K562 (cell line): ENCODE results near the gene NOX1.

Experiments
- CTCF ChIP-seq, 3 experiments: IDR thresholded peaks in 2 of 3; conservative IDR thresholded peaks in 1 of 3; 2 replicates each; pipeline ENCODE4 v1.5.1; 2011 to 2012; ENCODE audit warnings: low read length in 3 of 3, mild to moderate bottlenecking in 3 of 3, control low read depth in 2 of 3, improper control_type of control experiment in 1 of 3, inconsistent platforms in 1 of 3, low read depth in 1 of 3, mixed read lengths in 1 of 3, moderate library complexity in 1 of 3; ENCODE audit not compliant: insufficient read depth in 2 of 3
- HNRNPK ChIP-seq: fragments of 200-400 bp; formaldehyde crosslinking; IDR thresholded peaks from one replicate; pipeline ENCODE4 v1.6.1; 2018; ENCODE audit warnings: mild to moderate bottlenecking, low read depth, low read length; ENCODE audit not compliant: poor library complexity, severe bottlenecking
- ZBTB1 ChIP-seq: sonication (generic); formaldehyde crosslinking; IDR thresholded peaks from 2 replicates; pipeline ENCODE4 v1.8.1; 2023; ENCODE audit warnings: missing genetic modification reagents, low read depth, mild to moderate bottlenecking, borderline replicate concordance
- ZFP30 ChIP-seq: fragments of 250-450 bp; sonication (Bioruptor Pico); IDR thresholded peaks from 2 replicates; pipeline ENCODE4 v1.8.0; 2022; ENCODE audit warnings: moderate library complexity, mild to moderate bottlenecking, inconsistent platforms, borderline replicate concordance
- TF ChIP-seq, protein P1 (sequence below), 2 experiments: IDR thresholded peaks; 2 replicates each; pipeline ENCODE4 v1.6.1; 2011; ENCODE audit warnings: borderline replicate concordance in 1 of 2, control low read depth in 1 of 2, low read depth in 1 of 2, low read length in 1 of 2, mild to moderate bottlenecking in 1 of 2, mixed read lengths in 1 of 2, moderate library complexity in 1 of 2; ENCODE audit not compliant: insufficient read depth in 1 of 2, insufficient read length in 1 of 2, poor library complexity in 1 of 2, severe bottlenecking in 1 of 2; ENCODE audit errors: extremely low read depth in 1 of 2

- no peak for TF ChIP-seq ZFP30 (CRISPR knock-in tag)
- TF ChIP-seq ZBTB1 (CRISPR knock-in tag): no peak
- TF ChIP-seq, protein P1, sequence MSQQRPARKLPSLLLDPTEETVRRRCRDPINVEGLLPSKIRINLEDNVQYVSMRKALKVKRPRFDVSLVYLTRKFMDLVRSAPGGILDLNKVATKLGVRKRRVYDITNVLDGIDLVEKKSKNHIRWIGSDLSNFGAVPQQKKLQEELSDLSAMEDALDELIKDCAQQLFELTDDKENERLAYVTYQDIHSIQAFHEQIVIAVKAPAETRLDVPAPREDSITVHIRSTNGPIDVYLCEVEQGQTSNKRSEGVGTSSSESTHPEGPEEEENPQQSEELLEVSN (IDR thresholded peaks at IDR 0.05; ENCODE audit: borderline replicate concordance in 1 of 2, extremely low read depth in 1 of 2, insufficient read depth in 1 of 2, insufficient read length in 1 of 2, low read depth in 1 of 2, low read length in 1 of 2, poor library complexity in 1 of 2, severe bottlenecking in 1 of 2): peak in 1 of 2 experiments; percentile 78
- peak; percentile 23 to 36 (median 24); a peak in 3 of 6 replicates for TF ChIP-seq CTCF (IDR thresholded peaks at IDR 0.05 in 2 of 3, conservative IDR thresholded peaks at IDR 0.05 in 1 of 3; ENCODE audit: insufficient read depth in 2 of 3, low read depth in 1 of 3, low read length in 3 of 3)
- TF ChIP-seq HNRNPK: no peak
Observed at GRCh38 chrX:100819837-100820666, 54.1 kb downstream of the NOX1 start, which contains the start of gene CSTF2.
